COLO668 (cell line): Measurements from ENCODE around the gene VPS16.

Experiments
- DNase-seq: peaks from one replicate; lab custom pipeline; 2025; ENCODE audit not compliant: unreplicated experiment; lab: John Stamatoyannopoulos, UW

Gene VPS16

GRCh38 chr20:2834401-2835110 lies 6.0 kb upstream of the VPS16 start:
- DNase-seq = no peak

- no peak for DNase-seq
Measured at GRCh38 chr20:2835331-2835796, 5.2 kb upstream of the VPS16 start.

- no peak for DNase-seq
Measured at GRCh38 chr20:2836035-2836434, 4.5 kb upstream of the VPS16 start.

- no peak for DNase-seq
Measured at GRCh38 chr20:2837221-2837960, 3.2 kb upstream of the VPS16 start.

- DNase-seq = no peak
Measured at GRCh38 chr20:2838170-2838797, 2.3 kb upstream of the VPS16 start.

- DNase-seq = no peak
Measured at GRCh38 chr20:2838847-2839671, 1.5 kb upstream of the VPS16 start.

- no peak for DNase-seq
Measured at GRCh38 chr20:2839732-2840137, 810 bp upstream of the VPS16 start.

- peak; percentile 52 for DNase-seq
Measured at GRCh38 chr20:2840967-2841531, 504 bp downstream of the VPS16 start.

GRCh38 chr20:2845607-2846006 lies 5.1 kb downstream of the VPS16 start:
- DNase-seq = no peak

GRCh38 chr20:2846698-2847097 lies 6.2 kb downstream of the VPS16 start:
- DNase-seq = no peak

GRCh38 chr20:2847802-2848201 lies 7.3 kb downstream of the VPS16 start:
- DNase-seq = no peak

GRCh38 chr20:2849529-2849928 lies 9.0 kb downstream of the VPS16 start:
- no peak for DNase-seq

GRCh38 chr20:2851086-2851485 lies 10.5 kb downstream of the VPS16 start:
- no peak for DNase-seq

GRCh38 chr20:2858591-2858990 lies 18.0 kb downstream of the VPS16 start:
- DNase-seq = no peak

- DNase-seq = no peak
Measured at GRCh38 chr20:2859330-2860121, 19.0 kb downstream of the VPS16 start.

- no peak for DNase-seq
Measured at GRCh38 chr20:2864626-2865025, 24.1 kb downstream of the VPS16 start.

- DNase-seq = no peak
Measured at GRCh38 chr20:2865101-2865500, 24.6 kb downstream of the VPS16 start.

GRCh38 chr20:2865630-2866029 lies 25.1 kb downstream of the VPS16 start:
- no peak for DNase-seq

- DNase-seq = no peak
Measured at GRCh38 chr20:2866236-2866635, 25.7 kb downstream of the VPS16 start.
